Suppressor macrophage (primary cell): ENCODE data around the gene SCD5.

Source experiments
- DNase-seq, 4 experiments: peaks; one replicate each; pipeline ENCODE4 v3.0.0-alpha.2; 2020 to 2022

Gene SCD5

DNA sequence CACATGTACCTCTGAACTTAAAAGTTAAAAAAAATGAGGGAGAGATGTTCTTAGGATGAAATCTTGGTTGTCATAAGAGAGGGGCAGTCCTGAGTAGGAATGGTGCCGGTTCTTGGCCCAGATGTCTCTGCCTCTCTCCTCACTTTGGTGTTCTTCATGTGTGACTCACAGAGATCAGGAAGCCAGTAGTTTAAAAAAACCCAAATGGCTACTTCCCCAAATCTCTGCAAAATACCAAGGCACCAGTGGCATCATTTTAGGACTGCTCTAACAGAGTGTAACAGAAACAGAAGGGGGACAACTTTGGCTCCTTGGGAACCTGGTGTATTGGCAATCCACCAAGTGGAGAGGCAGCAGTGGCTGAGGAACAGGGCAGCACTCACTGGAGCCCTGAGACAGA is 116.8 kb downstream of the SCD5 start:
- peak; percentile 42 to 75 (median 50) for DNase-seq

- no peak for DNase-seq
Measured at GRCh38 chr4:82680834-82681233, 117.8 kb downstream of the SCD5 start.

DNA sequence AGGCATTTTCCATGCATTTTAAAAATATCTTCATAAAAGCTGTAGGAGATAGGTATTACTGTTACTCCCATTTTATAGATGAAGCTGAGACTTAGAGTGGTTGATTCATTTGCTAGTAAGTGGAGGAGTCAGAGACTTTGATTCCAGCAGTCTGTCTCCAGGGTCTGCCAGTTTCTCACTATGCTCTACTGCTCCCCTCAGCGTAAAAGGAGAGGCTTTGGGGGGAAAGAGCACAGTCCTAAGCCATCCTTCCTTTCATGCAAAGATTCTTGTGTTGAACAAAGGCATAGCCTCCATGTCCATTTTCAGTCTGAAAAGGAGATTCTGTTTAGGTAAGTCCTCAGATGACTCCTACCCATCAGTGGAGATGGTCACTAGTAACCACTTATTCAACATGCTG is 119.1 kb downstream of the SCD5 start:
- no peak for DNase-seq

DNA sequence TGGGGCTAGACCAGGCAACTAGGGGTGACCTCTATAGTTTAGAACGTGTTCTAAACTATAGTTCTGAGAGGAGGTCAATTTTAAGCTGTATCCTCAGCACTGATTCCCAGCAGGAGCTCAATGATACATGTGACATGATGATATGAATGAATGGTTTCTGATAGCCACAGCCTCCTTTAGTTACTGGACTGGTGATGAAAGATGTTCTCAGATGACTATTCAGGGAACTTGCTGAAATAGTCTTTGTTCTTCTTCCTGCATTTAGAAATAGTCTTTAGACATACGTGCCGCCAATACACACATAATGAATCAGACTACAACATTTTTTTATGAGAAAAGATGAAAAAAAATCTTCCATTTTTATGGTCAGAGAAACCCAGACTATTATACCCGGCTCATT is 120.5 kb downstream of the SCD5 start:
- peak in 3 of 4 experiments; percentile 15 to 61 (median 40) for DNase-seq

GRCh38 chr4:82677327-82677726 is 121.3 kb downstream of the SCD5 start:
- DNase-seq = no peak

DNA sequence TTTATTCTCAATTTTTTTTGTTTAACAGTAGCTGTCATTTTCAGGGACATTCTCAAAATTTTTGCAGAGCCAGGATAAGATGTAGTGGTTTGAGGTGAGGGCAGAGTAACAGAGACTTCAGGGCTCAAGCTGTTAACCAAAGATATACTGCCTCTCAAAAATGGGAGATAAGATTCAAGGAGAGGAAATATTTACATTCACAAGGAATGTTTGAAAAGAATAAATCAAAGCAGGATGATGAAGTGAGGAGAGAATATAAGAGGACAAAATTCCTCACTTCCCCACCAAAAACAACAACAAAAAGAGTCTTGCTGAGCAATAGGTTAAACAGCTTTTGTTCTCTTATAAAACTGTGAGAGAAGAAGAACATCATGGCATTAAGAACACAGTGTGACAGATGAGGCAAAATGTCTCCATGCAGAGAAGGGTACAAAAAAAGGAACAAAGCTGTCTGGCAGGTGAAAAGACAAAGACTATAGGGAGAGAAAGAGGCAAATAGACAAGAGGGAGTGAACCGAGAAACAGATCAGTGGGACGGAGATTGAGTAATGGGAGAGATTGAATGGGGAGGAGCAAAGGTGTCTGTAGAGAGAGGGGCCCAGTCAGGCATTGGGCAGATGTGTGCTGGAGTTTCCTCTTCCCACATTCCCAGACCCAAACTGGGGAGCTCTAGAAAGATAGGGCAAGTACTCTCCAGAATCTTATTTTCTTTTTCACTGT is 130.7 kb downstream of the SCD5 start:
- no peak for DNase-seq

DNA sequence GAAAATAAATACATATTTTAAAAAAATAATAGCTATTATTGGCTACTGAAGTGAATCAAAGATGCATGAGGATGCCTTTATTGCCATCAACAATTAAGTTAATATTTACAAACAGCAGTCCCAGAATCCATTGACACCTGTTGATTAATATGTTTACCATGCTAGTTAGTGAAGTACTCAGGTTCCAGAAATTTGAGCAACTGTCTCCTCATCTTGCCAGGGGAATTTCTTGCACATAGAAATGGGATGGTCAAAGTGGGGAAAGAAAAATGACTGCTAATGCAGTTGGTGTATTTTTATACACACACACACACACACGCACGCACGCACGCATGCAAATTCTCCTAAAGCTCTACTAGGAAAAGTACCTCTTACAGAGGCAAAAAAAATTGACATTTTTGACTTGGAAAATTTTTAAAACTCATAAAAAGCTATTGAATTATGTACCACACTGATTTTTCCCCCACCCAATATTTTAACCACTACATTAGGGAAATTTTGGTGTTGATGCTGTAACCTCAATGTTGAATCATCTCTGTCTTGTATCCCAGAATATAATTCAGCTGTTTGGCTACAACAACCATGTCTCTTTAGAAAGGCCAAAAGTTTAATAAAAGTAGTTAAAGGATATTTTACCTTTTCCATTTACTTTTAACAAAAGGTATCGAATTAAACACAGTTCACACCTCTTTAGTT is 131.5 kb downstream of the SCD5 start:
- no peak for DNase-seq

DNA sequence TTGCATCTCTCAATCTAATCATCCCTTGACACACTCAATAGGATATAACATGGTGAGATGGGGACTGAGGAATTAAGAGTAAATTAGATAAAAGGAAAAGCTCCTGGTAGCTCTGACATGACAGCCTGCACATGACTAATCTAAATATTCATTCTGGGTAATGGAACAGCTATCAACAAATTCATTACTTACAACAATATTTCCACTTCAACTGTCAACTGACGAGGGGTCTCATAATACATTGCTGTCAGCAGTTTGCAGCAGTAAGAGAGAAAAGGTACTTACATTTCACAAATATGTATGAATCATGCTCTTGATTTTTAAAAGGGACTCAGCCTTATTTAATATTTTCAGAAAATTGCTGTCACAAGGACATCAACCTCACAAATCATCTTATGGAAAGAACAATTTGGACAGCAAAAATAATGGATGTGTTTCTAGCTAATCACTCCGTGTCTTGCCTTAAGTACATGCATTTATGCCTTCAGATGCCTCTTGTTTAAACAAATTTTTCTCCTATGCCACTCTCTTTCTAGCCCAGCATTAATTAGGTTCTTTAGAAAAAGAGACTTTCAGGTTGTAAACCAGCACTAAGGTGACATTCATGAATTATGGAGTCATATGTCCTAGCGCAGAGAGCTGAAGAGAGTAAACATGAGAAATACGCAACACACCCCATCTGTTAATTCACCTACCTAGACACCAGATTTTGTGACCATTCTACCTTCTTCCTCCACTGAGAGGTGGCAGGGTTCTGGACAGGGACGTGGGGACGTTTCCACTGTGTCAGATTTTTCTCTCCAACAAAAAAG is 137.2 kb downstream of the SCD5 start:
- DNase-seq = no peak

GRCh38 chr4:82652062-82652461 is 146.5 kb downstream of the SCD5 start:
- peak; percentile 50 to 91 (median 72) for DNase-seq

- no peak for DNase-seq
Measured at GRCh38 chr4:82650868-82651267, 147.7 kb downstream of the SCD5 start.

GRCh38 chr4:82648356-82648755 is 150.2 kb downstream of the SCD5 start:
- no peak for DNase-seq

DNA sequence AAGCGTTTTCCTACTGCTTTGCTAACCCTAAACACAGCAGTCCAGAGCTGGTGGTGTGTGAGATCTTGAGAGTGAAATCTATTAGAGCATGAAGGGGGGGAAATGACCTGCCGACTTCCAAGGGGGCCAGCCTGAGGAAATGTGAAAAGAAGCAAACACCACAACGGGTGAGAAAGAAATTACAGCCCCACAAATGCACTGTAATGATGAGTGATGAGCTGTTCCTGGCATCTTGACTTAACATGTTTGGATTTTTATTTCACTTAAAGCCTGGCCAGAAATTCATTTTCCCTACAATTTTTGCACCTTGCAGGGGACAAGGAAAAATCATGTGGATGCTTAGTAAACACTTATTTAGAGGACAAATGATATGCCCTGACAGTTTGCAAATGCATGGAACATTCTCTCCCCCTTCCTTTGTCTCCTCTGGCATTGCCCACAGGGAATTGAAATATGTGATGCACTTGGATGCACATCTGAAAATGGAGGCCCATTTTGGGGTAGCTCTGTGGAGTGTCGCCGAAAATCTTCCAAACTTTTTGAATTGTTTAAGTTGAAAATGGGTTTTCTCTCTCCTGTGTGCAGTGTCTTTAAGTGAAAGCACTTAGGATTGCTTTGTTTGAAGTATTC is 152.5 kb downstream of the SCD5 start:
- DNase-seq = no peak

DNA sequence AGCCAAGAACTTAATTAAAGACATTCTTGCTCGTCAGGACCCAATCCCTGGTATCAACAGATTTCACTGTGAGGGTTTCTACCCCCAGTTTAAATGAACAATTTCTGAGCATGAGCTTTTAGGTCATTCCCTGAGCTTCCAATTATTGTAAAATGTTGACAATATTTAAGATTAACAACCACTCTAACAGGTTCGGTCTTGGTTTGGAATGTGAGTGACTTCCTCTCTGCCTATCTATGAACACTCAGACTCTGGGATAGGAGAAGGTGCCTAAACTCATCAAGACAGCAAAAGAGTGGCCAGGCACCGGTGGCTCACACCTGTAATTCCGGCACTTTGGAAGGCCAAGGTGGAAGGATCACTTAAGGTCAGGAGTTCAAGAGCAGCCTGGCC is 153.9 kb downstream of the SCD5 start:
- DNase-seq = no peak

DNA sequence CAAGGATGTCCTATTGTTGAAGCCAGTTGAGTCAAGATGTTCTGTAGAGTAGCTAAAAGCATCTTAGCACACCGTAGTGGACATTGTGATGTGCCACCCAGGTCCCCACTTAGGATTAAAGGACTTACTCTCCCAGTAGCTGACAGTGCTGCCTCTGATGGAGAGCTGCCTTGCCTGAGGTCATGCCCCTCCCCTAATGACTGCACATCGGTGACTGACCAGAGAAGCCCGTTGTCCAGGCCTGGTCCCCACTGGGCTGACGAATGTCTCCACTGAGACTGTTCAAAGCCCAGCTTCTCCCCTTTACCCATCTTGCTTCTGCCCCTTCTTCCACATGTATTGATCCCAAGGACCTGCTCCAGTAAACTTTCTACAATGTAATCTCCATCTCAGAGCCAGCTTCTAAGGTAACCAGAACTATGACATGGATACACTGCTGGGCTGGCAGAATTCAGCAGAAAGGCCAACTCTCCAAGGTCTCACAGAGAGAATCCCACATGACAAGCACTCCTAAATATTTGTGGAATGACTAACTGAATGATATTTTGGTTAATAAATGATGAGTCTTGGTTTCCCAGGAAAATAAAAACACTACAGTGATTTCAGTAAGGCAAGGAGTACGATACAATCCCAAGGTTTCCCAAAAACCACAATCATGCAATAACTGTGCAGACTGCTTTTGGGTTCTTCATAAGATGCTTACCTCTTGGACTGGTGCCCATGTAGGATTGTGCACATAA is 154.4 kb downstream of the SCD5 start:
- no peak for DNase-seq

GRCh38 chr4:82642331-82642730 is 156.3 kb downstream of the SCD5 start:
- DNase-seq = peak; percentile 79 to 90 (median 84)

DNA sequence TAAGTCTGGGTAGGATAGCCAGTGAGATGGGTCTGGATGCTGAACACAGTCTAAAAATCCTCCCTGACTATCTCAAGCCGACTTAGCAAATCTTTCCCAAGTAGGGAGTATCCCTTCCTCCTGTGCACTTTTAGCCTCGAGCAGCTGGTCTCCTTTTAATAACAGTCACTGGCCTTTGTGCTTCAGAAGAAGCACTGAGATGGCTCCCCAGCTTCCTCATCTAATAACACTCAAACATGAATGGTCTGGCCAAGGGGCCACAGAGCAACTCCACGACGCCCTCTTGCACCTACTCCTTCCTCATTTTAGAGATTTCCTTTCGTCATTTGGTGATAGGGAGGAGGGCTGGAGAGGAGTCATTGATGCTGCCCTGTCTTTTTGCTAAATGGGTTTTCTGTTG is 158.1 kb downstream of the SCD5 start:
- peak; percentile 81 to 92 (median 83) for DNase-seq

- peak in 3 of 4 experiments; percentile 24 to 36 (median 24) for DNase-seq
Measured at GRCh38 chr4:82639971-82640370, 158.6 kb downstream of the SCD5 start.

GRCh38 chr4:82638479-82638878 is 160.1 kb downstream of the SCD5 start:
- no peak for DNase-seq

DNA sequence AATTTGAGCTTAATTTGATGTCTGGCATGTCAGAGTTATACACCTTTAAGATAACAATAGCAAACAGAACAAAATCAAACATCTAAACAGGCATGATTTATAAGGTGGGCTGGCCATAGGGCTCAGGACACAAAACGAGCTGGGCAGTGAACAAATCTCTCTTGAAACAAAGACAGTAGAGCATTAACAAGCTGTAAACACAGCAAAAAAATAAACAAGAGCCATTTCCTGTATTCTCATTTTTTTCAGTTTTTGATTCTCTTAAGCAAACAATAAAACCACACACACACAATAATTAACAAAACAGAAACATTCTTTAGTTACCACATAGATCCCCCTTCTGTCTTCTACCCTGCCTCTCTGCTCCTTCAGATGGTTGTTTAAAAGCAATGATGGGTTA is 168.5 kb downstream of the SCD5 start:
- DNase-seq = no peak

DNA sequence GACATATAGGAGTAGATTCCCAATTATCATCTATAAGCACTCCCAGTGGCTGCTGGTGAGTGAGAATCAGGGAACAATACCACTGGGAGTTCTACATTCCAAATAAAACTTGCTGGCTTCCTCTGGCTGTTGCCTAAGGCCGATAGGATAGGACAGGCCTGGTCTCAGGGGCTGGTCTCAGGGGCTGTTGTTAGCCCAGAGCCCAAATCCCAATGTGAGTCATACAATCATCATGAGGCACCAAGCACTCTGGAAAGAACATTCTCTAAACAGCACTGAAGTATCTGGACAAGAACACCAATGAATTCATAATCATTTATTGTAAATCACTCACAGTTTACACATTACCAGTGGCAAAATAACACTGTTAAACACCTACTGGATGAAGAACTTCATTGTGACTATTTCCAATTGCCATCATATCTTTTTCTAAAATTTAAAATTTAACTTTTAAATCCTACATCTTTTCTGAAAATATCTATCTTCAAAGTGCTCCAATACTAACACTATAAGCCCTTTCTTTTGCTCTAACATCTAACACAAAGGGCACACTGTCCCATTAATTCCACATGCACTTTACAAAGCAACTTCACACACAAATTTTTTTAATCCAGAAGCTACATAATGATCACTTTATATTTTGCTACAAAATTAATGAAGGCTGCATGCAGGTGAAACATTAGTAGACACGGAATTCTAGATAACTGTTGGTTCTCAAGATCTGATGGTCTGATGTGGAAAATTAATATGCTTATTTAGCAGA is 169.2 kb downstream of the SCD5 start:
- no peak for DNase-seq

DNA sequence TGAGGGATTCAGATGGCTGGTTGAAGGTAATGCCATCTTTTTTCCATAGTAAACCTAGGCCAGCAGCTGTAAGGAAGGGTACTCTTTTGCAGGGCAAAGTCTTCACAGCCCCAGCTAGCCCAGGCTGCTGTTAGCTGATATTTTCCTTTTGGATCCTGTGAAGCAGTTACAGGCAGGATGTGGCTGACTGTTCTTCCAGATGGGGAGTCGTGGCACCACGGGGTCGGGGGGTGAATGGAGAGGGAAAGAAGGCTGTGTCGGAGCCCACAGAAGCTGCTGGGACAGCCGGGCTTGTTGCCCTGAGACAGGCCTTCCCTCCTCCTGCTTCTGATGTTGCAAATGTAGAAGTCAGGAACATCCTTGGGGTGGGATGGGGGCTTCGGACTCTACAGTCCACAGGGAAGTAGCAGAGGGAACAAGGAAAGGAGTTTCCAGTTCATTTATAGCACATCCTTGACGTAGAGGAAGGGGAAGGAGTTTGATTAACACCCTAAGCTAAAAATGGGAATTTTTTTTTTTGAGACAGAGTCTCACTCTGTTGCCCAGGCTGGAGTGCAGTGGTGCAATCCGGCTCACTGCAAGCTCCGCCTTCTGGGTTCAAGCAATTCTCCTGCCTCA is 172.2 kb downstream of the SCD5 start:
- DNase-seq = no peak
